ENCODE results near the gene MASP1.

The MASP1 gene

DNA sequence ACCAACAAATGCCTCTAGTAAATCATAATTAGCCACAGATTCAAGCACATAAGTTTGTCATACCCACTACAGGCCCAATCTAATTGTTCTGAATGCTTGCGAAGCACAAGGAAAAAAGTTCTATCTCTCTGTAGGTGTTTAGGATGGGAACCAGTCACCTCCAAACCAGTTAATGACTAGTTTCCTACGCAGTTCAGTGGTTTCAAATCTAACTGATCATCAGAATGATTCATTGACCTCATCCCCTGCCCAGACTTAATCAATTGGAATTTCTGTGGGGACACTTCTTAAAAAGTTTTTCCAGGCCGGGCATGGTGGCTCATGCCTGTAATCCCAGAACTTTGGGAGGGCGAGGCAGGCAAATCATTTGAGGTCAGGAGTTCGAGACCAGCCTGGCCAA, 24.3 kb upstream of the MASP1 start:
- TF ChIP-seq, protein P1, sequence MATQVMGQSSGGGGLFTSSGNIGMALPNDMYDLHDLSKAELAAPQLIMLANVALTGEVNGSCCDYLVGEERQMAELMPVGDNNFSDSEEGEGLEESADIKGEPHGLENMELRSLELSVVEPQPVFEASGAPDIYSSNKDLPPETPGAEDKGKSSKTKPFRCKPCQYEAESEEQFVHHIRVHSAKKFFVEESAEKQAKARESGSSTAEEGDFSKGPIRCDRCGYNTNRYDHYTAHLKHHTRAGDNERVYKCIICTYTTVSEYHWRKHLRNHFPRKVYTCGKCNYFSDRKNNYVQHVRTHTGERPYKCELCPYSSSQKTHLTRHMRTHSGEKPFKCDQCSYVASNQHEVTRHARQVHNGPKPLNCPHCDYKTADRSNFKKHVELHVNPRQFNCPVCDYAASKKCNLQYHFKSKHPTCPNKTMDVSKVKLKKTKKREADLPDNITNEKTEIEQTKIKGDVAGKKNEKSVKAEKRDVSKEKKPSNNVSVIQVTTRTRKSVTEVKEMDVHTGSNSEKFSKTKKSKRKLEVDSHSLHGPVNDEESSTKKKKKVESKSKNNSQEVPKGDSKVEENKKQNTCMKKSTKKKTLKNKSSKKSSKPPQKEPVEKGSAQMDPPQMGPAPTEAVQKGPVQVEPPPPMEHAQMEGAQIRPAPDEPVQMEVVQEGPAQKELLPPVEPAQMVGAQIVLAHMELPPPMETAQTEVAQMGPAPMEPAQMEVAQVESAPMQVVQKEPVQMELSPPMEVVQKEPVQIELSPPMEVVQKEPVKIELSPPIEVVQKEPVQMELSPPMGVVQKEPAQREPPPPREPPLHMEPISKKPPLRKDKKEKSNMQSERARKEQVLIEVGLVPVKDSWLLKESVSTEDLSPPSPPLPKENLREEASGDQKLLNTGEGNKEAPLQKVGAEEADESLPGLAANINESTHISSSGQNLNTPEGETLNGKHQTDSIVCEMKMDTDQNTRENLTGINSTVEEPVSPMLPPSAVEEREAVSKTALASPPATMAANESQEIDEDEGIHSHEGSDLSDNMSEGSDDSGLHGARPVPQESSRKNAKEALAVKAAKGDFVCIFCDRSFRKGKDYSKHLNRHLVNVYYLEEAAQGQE (IDR thresholded peaks at IDR 0.05; ENCODE audit: low read depth): no peak
- TF ChIP-seq FOXM1 (IDR thresholded peaks at IDR 0.05; ENCODE audit: borderline replicate concordance, low read depth) (no peak), ZBTB7A (IDR thresholded peaks at IDR 0.05; ENCODE audit: low read depth) (no peak), TAF1 (IDR thresholded peaks at IDR 0.05; ENCODE audit: low read depth) (no peak), CREB1 (IDR thresholded peaks at IDR 0.05; ENCODE audit: low read depth) (no peak), EP300 (IDR thresholded peaks at IDR 0.05; ENCODE audit: borderline replicate concordance) (no peak), CEBPB (IDR thresholded peaks at IDR 0.05) (no peak), YY1 (IDR thresholded peaks at IDR 0.05; ENCODE audit: low read depth) (no peak), EGR1 (IDR thresholded peaks at IDR 0.05) (no peak), RAD21 (IDR thresholded peaks at IDR 0.05; ENCODE audit: low read depth) (no peak), TEAD4 (IDR thresholded peaks at IDR 0.05) (no peak), NFIC (IDR thresholded peaks at IDR 0.05) (no peak), TCF12 (IDR thresholded peaks at IDR 0.05; ENCODE audit: low read depth) (no peak)
- TF ChIP-seq, protein P2, sequence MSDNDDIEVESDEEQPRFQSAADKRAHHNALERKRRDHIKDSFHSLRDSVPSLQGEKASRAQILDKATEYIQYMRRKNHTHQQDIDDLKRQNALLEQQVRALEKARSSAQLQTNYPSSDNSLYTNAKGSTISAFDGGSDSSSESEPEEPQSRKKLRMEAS (IDR thresholded peaks at IDR 0.05): no peak
- TF ChIP-seq, protein P3, sequence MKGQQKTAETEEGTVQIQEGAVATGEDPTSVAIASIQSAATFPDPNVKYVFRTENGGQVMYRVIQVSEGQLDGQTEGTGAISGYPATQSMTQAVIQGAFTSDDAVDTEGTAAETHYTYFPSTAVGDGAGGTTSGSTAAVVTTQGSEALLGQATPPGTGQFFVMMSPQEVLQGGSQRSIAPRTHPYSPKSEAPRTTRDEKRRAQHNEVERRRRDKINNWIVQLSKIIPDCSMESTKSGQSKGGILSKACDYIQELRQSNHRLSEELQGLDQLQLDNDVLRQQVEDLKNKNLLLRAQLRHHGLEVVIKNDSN (IDR thresholded peaks at IDR 0.05): no peak

DNA sequence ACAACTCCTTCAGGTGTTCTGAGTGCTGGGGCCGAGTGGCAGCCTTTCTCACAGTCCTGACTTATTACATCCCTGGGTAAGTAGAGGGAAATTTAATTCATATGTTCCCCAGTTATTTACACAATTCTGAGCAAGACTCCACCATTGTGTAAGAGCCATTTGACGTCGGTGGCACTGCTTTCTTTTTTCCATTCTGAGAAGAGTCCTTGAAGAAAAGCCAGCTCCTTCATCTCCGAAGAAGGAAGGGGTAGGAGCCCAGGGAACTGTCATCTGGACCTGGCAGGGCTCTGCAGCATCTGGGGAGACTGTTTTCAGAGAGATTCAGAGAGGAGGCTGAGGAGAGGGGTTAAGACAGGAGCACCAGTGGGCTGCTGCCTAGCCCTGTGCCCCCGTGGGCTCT, 22.6 kb upstream of the MASP1 start:
- TF ChIP-seq NFIC (IDR thresholded peaks at IDR 0.05): no peak
- no peak for TF ChIP-seq EP300 (IDR thresholded peaks at IDR 0.05; ENCODE audit: borderline replicate concordance)
- no peak for TF ChIP-seq TCF12 (IDR thresholded peaks at IDR 0.05; ENCODE audit: low read depth)
- TF ChIP-seq, protein P2 (IDR thresholded peaks at IDR 0.05): no peak
- TF ChIP-seq, protein P1 (IDR thresholded peaks at IDR 0.05; ENCODE audit: low read depth): no peak
- no peak for TF ChIP-seq CEBPB (IDR thresholded peaks at IDR 0.05)

- no peak for TF ChIP-seq EGR1 (IDR thresholded peaks at IDR 0.05)
- no peak for TF ChIP-seq CEBPB (IDR thresholded peaks at IDR 0.05)
- no peak for TF ChIP-seq TEAD4 (IDR thresholded peaks at IDR 0.05)
- TF ChIP-seq, protein P3 (IDR thresholded peaks at IDR 0.05): no peak
- no peak for TF ChIP-seq YY1 (IDR thresholded peaks at IDR 0.05; ENCODE audit: low read depth)
- TF ChIP-seq, protein P1 (IDR thresholded peaks at IDR 0.05; ENCODE audit: low read depth): no peak
- TF ChIP-seq TCF12 (IDR thresholded peaks at IDR 0.05; ENCODE audit: low read depth): no peak
- no peak for TF ChIP-seq FOXM1 (IDR thresholded peaks at IDR 0.05; ENCODE audit: borderline replicate concordance, low read depth)
- TF ChIP-seq TAF1 (IDR thresholded peaks at IDR 0.05; ENCODE audit: low read depth): no peak
- no peak for TF ChIP-seq NFIC (IDR thresholded peaks at IDR 0.05)
- TF ChIP-seq, protein P2 (IDR thresholded peaks at IDR 0.05): no peak
- TF ChIP-seq ZBTB7A (IDR thresholded peaks at IDR 0.05; ENCODE audit: low read depth): no peak
- TF ChIP-seq CREB1 (IDR thresholded peaks at IDR 0.05; ENCODE audit: low read depth): no peak
- TF ChIP-seq EP300 (IDR thresholded peaks at IDR 0.05; ENCODE audit: borderline replicate concordance): no peak
- TF ChIP-seq RAD21 (IDR thresholded peaks at IDR 0.05; ENCODE audit: low read depth): no peak
Measured at GRCh38 chr3:187310954-187311470, 19.5 kb upstream of the MASP1 start.

DNA sequence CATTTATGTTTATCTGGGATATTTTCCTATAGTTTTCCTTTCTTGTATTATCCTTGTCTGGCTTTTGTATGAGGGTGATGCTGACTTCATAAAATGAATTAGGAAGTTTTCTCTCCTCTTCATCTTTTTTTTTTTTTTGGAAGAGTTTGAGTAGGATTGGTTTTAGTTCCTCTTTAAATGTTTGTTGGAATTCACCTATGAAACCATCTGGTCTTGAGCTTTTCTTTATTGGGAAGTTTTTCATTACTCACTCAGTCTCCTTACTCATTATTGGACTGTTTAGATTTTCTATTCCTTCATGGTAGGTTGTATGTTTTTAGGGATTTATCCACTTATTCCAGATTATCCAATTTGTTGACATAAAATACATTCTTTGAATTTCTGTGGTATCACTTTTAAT, 18.7 kb upstream of the MASP1 start:
- TF ChIP-seq TCF12 (IDR thresholded peaks at IDR 0.05; ENCODE audit: low read depth) (no peak), EP300 (IDR thresholded peaks at IDR 0.05; ENCODE audit: borderline replicate concordance) (no peak), TEAD4 (IDR thresholded peaks at IDR 0.05) (no peak)
- TF ChIP-seq, protein P1 (IDR thresholded peaks at IDR 0.05; ENCODE audit: low read depth): no peak
- TF ChIP-seq, protein P3 (IDR thresholded peaks at IDR 0.05): no peak
